Mucosa of descending colon (tissue), 3 donors: ENCODE measurements around the gene HEYL. TPM values are rescaled to one million over a fixed set of nuclear protein-coding genes. Genes with fewer than 3 reads are reported as not detected.

Experiments
- ATAC-seq: fragments of 200-7000 bp; cut with Tn5 transposase; one replicate; pipeline ENCODE4 v1.9.1; 2020; ENCODE audit warnings: mild to moderate bottlenecking, moderate library complexity
- DNase-seq, 3 donors: peaks; one replicate each; pipeline ENCODE4 v3.0.0-alpha.2; 2020
- H3K36me3 ChIP-seq: fragments of 200-600 bp; one replicate; pipeline ENCODE4 v1.8.0; 2021; ENCODE audit warnings: low read depth, mild to moderate bottlenecking
- H3K4me1 ChIP-seq: fragments of 200-600 bp; one replicate; pipeline ENCODE4 v1.8.0; 2021; ENCODE audit warnings: low read depth, mild to moderate bottlenecking
- H3K4me3 ChIP-seq: fragments of 200-600 bp; one replicate; pipeline ENCODE4 v1.8.0; 2021; ENCODE audit warnings: mild to moderate bottlenecking
- H3K9me3 ChIP-seq: fragments of 200-600 bp; one replicate; pipeline ENCODE4 v1.8.0; 2021; ENCODE audit warnings: mild to moderate bottlenecking
- intact Hi-C, 2 donors: fragments of 100-400 bp; cut with DNase I in 1 of 2; cut with micrococcal nuclease in 1 of 2; formaldehyde crosslinking; loops; one replicate each; pipeline versions ENCODE4 v1.11.0 to v1.11.1; 2022; cut with DNase I, micrococcal nuclease
- total RNA-seq, 3 donors: library from RNA; stranded (reverse); fragmentation: NEBNext Ultra II Directional in 2 of 3; extraction: Animal tissue kit (Norgen Biotek cat#: 25700) in 2 of 3; gene quantifications; one replicate each; pipeline versions ENCODE4 v1.2.1 to v1.2.4, GENCODE V29; 2021 to 2023
- TF ChIP-seq, protein P1 (sequence below): fragments of 200-600 bp; IDR thresholded peaks from one replicate; pipeline ENCODE4 v1.8.0; 2022; ENCODE audit warnings: antibody characterized with exemption, mild to moderate bottlenecking
- donor health status: DM: no; HTN: no; CAD: no; lungs with moderate emphysema.
- donor health status: DM: no; HTN: no; CAD: no.
- donor health status: DM: no; HTN: yes; CAD: no.

HEYL gene
- total RNA-seq, 3 donors from 2014 or later, result 2.3 to 3.5 (median 2.4) TPM

DNA sequence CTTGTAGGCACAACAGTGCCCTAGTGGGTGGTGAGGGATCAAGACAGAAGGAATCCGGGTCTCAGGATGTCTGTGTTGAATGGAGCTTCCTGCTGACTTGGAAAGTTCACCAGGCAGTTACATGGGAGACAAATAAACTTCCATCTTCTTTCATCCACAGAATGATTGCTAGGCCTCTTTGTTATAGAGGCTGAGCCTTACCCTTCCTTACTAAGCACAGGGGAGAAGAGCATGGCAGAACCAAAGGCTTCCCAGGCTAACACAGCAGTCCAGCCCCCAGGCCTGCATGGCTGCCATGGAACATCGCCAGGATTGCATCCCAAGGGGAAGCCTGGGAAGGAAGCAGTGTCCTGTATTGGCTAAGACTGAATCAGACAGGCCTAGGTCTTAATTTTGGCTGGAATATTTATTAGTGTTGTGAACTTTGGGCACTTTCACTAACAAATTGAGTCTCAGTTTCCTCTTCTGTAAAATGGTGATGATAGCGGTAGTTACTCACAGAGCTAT, 18.7 kb downstream of the HEYL start:
- Histone ChIP-seq H3K9me3 (no peaks in the 10 kb centered on the region), H3K4me3 (no peak overlapping the region), H3K4me1 (no peaks in the 10 kb centered on the region), H3K36me3 (no peaks in the 10 kb centered on the region)
- intact Hi-C loops, result no loop called here
- DNase-seq (no peak), ATAC-seq (no peak)
- TF ChIP-seq, protein P1, sequence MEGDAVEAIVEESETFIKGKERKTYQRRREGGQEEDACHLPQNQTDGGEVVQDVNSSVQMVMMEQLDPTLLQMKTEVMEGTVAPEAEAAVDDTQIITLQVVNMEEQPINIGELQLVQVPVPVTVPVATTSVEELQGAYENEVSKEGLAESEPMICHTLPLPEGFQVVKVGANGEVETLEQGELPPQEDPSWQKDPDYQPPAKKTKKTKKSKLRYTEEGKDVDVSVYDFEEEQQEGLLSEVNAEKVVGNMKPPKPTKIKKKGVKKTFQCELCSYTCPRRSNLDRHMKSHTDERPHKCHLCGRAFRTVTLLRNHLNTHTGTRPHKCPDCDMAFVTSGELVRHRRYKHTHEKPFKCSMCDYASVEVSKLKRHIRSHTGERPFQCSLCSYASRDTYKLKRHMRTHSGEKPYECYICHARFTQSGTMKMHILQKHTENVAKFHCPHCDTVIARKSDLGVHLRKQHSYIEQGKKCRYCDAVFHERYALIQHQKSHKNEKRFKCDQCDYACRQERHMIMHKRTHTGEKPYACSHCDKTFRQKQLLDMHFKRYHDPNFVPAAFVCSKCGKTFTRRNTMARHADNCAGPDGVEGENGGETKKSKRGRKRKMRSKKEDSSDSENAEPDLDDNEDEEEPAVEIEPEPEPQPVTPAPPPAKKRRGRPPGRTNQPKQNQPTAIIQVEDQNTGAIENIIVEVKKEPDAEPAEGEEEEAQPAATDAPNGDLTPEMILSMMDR, result no peak

DNA sequence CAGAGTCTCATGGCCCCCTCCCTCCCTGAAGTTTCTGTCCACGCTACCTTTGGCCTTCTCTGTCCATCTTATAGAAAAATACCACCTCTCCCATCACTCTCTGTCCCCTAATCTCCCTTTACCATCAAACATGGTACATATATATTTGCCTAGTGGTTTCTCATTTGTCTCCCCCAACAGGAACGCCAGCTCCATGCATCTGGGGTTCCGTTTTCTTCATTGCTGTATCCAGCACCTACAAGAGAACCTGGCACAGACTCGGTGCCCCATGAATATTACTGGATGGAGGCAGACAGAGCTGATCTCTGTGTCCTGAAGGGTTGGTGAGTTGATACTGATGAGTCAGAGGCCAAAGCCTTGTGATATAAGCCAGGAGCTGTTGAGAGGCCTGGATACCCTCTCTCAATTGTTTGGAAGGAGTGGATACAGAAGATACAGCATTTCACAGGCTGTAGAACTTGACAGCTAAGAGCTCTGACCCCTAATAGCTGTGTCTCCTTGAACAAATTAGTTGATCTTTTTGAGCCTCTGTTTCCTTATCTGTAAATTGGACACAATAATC, 21.9 kb downstream of the HEYL start:
- Histone ChIP-seq H3K4me1 (no peaks in the 10 kb centered on the region), H3K4me3 (no peak overlapping the region), H3K36me3 (no peaks in the 10 kb centered on the region), H3K9me3 (no peaks in the 10 kb centered on the region)
- intact Hi-C loops, result no loop called here
- DNase-seq (no peak), ATAC-seq (no peak)
- TF ChIP-seq, protein P1, result no peak

DNA sequence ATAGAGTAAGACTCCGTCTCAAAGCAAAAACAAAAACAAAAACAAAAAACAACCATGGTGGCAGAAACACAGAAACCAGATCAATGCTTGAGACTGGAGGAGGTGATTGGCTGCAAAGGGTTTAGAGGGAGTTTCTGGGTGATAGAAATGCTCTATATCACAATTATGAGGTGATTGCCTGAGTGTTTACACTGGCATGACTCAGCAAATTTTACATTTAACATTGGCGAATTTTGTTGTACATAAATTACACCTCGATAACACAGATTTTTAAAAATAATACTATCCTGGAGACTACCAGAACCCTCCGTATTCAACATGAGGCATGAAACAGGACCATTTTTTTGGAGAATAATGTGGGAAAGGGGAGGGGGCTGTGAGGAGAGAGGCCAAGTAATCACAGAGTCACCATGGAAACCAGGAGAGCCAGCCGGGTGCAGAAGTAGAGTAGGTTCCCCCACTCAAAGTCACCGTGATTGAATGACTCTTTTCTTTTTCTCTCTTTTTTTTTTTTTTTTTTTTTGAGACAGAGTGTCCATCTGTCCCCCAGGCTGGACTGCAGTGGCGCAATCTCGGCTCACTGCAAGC, 24.3 kb downstream of the HEYL start:
- no peaks in the 10 kb centered on the region for H3K9me3 ChIP-seq
- no peak for DNase-seq
- no peaks in the 10 kb centered on the region for H3K36me3 ChIP-seq
- H3K4me3 ChIP-seq, result no peak overlapping the region
- intact Hi-C loops, result no loop called here
- H3K4me1 ChIP-seq, result no peaks in the 10 kb centered on the region
- ATAC-seq, result no peak
- TF ChIP-seq, protein P1, result no peak

DNA sequence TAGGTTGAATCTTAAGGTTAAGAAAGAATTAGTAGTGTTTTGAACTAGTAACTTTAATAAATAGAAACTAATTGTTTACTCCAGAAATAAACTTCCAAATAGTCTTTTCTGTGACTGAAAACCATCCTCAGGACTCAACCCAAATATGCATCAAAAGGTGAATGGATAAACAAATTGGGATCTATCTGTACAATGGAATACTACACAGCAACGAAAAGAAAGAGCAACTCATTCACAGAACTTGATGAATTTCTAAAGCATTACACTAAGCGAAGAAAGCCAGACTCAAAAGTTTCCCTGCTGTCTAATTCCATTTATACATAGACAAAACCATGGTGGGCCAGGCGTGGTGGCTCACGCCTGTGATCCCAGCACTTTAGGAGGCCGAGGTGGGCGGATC, 25.0 kb downstream of the HEYL start:
- H3K36me3 ChIP-seq, result no peaks in the 10 kb centered on the region
- TF ChIP-seq, protein P1, result no peak
- H3K4me1 ChIP-seq, result no peaks in the 10 kb centered on the region
- intact Hi-C loops, result no loop called here
- DNase-seq (no peak), ATAC-seq (no peak)
- H3K9me3 ChIP-seq, result no peaks in the 10 kb centered on the region
- no peak overlapping the region for H3K4me3 ChIP-seq

DNA sequence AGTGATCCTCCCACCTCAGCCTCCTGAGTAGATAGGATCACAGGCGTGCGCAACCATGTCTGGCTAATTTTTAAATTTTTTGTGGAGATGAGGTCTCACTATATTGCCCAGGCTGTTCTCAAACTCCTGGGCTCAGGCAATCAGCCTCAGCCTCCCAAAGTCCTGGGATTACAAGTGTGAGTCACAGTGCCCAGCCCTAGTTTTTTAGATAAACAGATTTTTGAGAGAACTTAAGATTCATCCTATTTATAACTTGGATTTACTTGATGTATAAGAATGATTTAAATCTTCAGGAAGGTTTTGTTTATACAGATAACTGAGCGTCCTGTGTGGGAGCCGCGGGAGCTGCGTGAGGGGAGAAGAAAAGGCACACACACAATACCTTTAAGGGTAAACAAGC, 26.2 kb downstream of the HEYL start:
- ATAC-seq (no peak), DNase-seq (no peak)
- intact Hi-C loops, result no loop called here
- Histone ChIP-seq H3K36me3 (no peaks in the 10 kb centered on the region), H3K4me3 (no peak overlapping the region), H3K4me1 (no peaks in the 10 kb centered on the region), H3K9me3 (no peaks in the 10 kb centered on the region)
- TF ChIP-seq, protein P1, result no peak
